B cell (primary cell): ENCODE measurements around the gene NMNAT3. TPM values are rescaled to one million over a fixed set of nuclear protein-coding genes. Genes with fewer than 3 reads are reported as not detected.

Source experiments
- ATAC-seq: fragments of 200-7000 bp; cut with Tn5 transposase; one replicate; pipeline ENCODE4 v1.10.0; 2021; ENCODE audit warnings: low read depth, mild to moderate bottlenecking, moderate number of reproducible peaks, moderate library complexity
- CTCF ChIA-PET: fragments of 350-600 bp; sonication (Branson Sonifier 250); formaldehyde crosslinking; loops from one replicate; lab custom pipeline; 2021; ENCODE audit warnings: antibody characterized with exemption, inconsistent platforms; lab: Charles Lee
- POLR2A ChIA-PET: fragments of 350-600 bp; sonication (Branson Sonifier 250); formaldehyde crosslinking; loops from one replicate; lab custom pipeline; 2021; ENCODE audit warnings: antibody characterized with exemption; lab: Charles Lee
- DNase-seq: peaks from one replicate; pipeline ENCODE4 v3.0.0; 2013
- H2AFZ ChIP-seq: 2 replicates; pipeline ENCODE4 v1.6.1; 2012; ENCODE audit warnings: mild to moderate bottlenecking, low read depth, low read length; ENCODE audit not compliant: insufficient read depth, poor library complexity, severe bottlenecking
- H3K27ac ChIP-seq, 2 donors: 1 replicate in 1 of 2; 2 replicates in 1 of 2; pipeline ENCODE4 v1.5.1; 2012 to 2013; ENCODE audit warnings: low read length in 2 of 2, mild to moderate bottlenecking in 2 of 2, moderate library complexity in 1 of 2
- H3K27me3 ChIP-seq, 4 experiments: fragments of 200-600 bp in 1 of 4; sonication (generic) in 1 of 4; replicated peaks in 1 of 4; 1 replicate in 2 of 4; 2 replicates in 2 of 4; pipeline versions ENCODE4 v1.6.1 to v1.7.0; 2013 to 2016; ENCODE audit warnings: low read length in 3 of 4, mild to moderate bottlenecking in 2 of 4, mixed read lengths in 1 of 4, moderate library complexity in 1 of 4; ENCODE audit not compliant: insufficient read depth in 4 of 4, control insufficient read depth in 3 of 4; ENCODE audit errors: control extremely low read depth in 1 of 4
- H3K36me3 ChIP-seq, 2 experiments: replicated peaks in 1 of 2; 1 replicate in 1 of 2; 2 replicates in 1 of 2; pipeline versions ENCODE4 v1.6.1 to v1.7.1; 2013; ENCODE audit warnings: low read length in 1 of 2; ENCODE audit not compliant: insufficient read depth in 2 of 2, control insufficient read depth in 1 of 2; ENCODE audit errors: control extremely low read depth in 1 of 2, extremely low read depth in 1 of 2
- H3K4me1 ChIP-seq, 2 donors: fragments of 200-600 bp in 1 of 2; sonication (generic) in 1 of 2; 1 replicate in 1 of 2; 2 replicates in 1 of 2; pipeline versions ENCODE4 v1.5.1 to v1.6.1; 2013 to 2017; ENCODE audit warnings: low read length in 2 of 2; ENCODE audit not compliant: control insufficient read depth in 2 of 2, insufficient read depth in 2 of 2
- H3K4me2 ChIP-seq: replicated peaks from 2 replicates; pipeline ENCODE3; 2012; ENCODE audit warnings: mild to moderate bottlenecking, low read depth, low read length; ENCODE audit not compliant: poor library complexity, severe bottlenecking
- H3K4me3 ChIP-seq, 5 experiments: fragments of 200-600 bp in 1 of 5; sonication (generic) in 1 of 5; 1 replicate in 3 of 5; 2 replicates in 2 of 5; pipeline versions ENCODE4 v1.5.1 to v1.7.0; 2011 to 2016; ENCODE audit warnings: low read length in 4 of 5, mild to moderate bottlenecking in 4 of 5, low read depth in 2 of 5, control low read depth in 1 of 5, moderate library complexity in 1 of 5; ENCODE audit not compliant: insufficient read depth in 1 of 5; ENCODE audit errors: control extremely low read depth in 1 of 5, extremely low read depth in 1 of 5
- H3K79me2 ChIP-seq: fragments of 200-600 bp; sonication (generic); one replicate; pipeline ENCODE4 v1.6.0; 2016; ENCODE audit warnings: low read length; ENCODE audit not compliant: control insufficient read depth, insufficient read depth
- H3K9ac ChIP-seq: fragments of 200-600 bp; sonication (generic); 2 replicates; pipeline ENCODE4 v1.6.1; 2017; ENCODE audit warnings: mild to moderate bottlenecking, low read length, moderate library complexity
- H3K9me3 ChIP-seq, 3 donors: one replicate each; pipeline versions ENCODE4 v1.6.1 to v1.7.1; 2013; ENCODE audit warnings: low read length in 2 of 3; ENCODE audit not compliant: control insufficient read depth in 2 of 3, insufficient read depth in 1 of 3; ENCODE audit errors: control extremely low read depth in 1 of 3
- H4K20me1 ChIP-seq: 2 replicates; pipeline ENCODE4 v1.6.0; 2012; ENCODE audit warnings: mild to moderate bottlenecking, low read length; ENCODE audit not compliant: insufficient read depth, control insufficient read depth, poor library complexity, severe bottlenecking
- H3K27ac Mint-ChIP-seq: one replicate; pipeline ENCODE4 v1.8.0; 2021; ENCODE audit warnings: mixed read lengths
- H3K27me3 Mint-ChIP-seq: one replicate; pipeline ENCODE4 v1.8.0; 2021; ENCODE audit warnings: mixed read lengths
- H3K4me1 Mint-ChIP-seq: one replicate; pipeline ENCODE4 v1.8.0; 2021; ENCODE audit warnings: mixed read lengths
- H3K4me3 Mint-ChIP-seq: one replicate; pipeline ENCODE4 v1.8.0; 2021; ENCODE audit warnings: mixed read lengths
- H3K9me3 Mint-ChIP-seq: one replicate; pipeline ENCODE4 v1.8.0; 2022; ENCODE audit warnings: mixed read lengths; ENCODE audit not compliant: insufficient read depth
- CTCF ChIP-seq: fragments of 200-600 bp; IDR thresholded peaks from one replicate; pipeline ENCODE4 v1.8.0; 2022; ENCODE audit warnings: antibody characterized with exemption, mild to moderate bottlenecking
- EZH2 ChIP-seq: IDR thresholded peaks from 2 replicates; pipeline ENCODE4 v1.6.1; 2012; ENCODE audit warnings: borderline replicate concordance, low read depth, mild to moderate bottlenecking, moderate library complexity, low read length; ENCODE audit not compliant: insufficient read depth, poor library complexity, severe bottlenecking
- WGBS: methylation state at CpG from one replicate; pipeline ENCODE4 v1.1.5; 2013; ENCODE audit warnings: missing lambda C conversion rate; ENCODE audit not compliant: insufficient coverage; 5-methylcytosine and 5-hydroxymethylcytosine counted together
- intact Hi-C: fragments of 100-400 bp; cut with micrococcal nuclease; formaldehyde crosslinking; loops from one replicate; pipeline ENCODE4 v1.10.0; 2022
- polyA plus RNA-seq: library from polyadenylated mRNA; depleted of rRNA; stranded (reverse); fragments of >200 nt; gene quantifications from 2 replicates; pipeline ENCODE4 v1.2.3, GENCODE V29; 2012
- total RNA-seq, 2 donors: library from RNA; stranded (reverse); fragments of 120-200 nt in 1 of 2; gene quantifications; 1 replicate in 1 of 2; 2 replicates in 1 of 2; pipeline versions ENCODE4 v1.2.3 to v1.2.4, GENCODE V29; 2013 to 2022

Gene NMNAT3
- total and polyA plus RNA-seq, 2 donors (not counting 1 experiment from before 2014, with no cell fraction given), result 1.9 to 3.3 TPM

- ChIA-PET CTCF (no interaction called here), POLR2A (no interaction called here)
- WGBS, result 97% methylated on average over 7 of the region's 7 CpGs
- Mint-ChIP-seq H3K27me3 (no peaks in the 10 kb centered on the region), H3K4me1 (no peaks in the 10 kb centered on the region), H3K4me3 (no peak overlapping the region), H3K9me3 (no peaks in the 10 kb centered on the region), H3K27ac (no peak overlapping the region)
- no peaks in the 10 kb centered on the region for H4K20me1 ChIP-seq
- no peak for ATAC-seq
- no peaks in the 10 kb centered on the region for H3K79me2 ChIP-seq
- no peak overlapping the region for H3K4me3 ChIP-seq
- DNase-seq, result no peak
- no peak overlapping the region for H3K4me2 ChIP-seq
- H3K36me3 ChIP-seq, result no peaks in the 10 kb centered on the region
- H3K4me1 ChIP-seq, result no peaks in the 10 kb centered on the region
- no peak overlapping the region for H3K27ac ChIP-seq
- H2AFZ ChIP-seq, result no peak overlapping the region
- TF ChIP-seq CTCF, result no peak
- TF ChIP-seq EZH2, result no peak
- intact Hi-C loops, result no loop called here
- no peaks in the 10 kb centered on the region for H3K9me3 ChIP-seq
- H3K9ac ChIP-seq, result no peak overlapping the region
- no peaks in the 10 kb centered on the region for H3K27me3 ChIP-seq
Observed at GRCh38 chr3:139578783-139579182, 99.0 kb downstream of the NMNAT3 start.

GRCh38 chr3:139577909-139578308 lies 99.9 kb downstream of the NMNAT3 start:
- Mint-ChIP-seq H3K27me3 (no peaks in the 10 kb centered on the region), H3K4me3 (no peak overlapping the region), H3K4me1 (no peaks in the 10 kb centered on the region), H3K27ac (no peak overlapping the region), H3K9me3 (no peaks in the 10 kb centered on the region)
- intact Hi-C loops, result no loop called here
- CTCF ChIA-PET, result no interaction called here
- no peaks in the 10 kb centered on the region for H4K20me1 ChIP-seq
- H3K36me3 ChIP-seq, result no peaks in the 10 kb centered on the region
- POLR2A ChIA-PET, result no interaction called here
- H3K79me2 ChIP-seq, result no peaks in the 10 kb centered on the region
- H2AFZ ChIP-seq, result no peak overlapping the region
- no peak overlapping the region for H3K4me3 ChIP-seq
- ATAC-seq (no peak), DNase-seq (no peak)
- no peaks in the 10 kb centered on the region for H3K9me3 ChIP-seq
- H3K27ac ChIP-seq, result no peak overlapping the region
- TF ChIP-seq CTCF, result no peak
- TF ChIP-seq EZH2, result no peak
- H3K4me2 ChIP-seq, result no peak overlapping the region
- no peak overlapping the region for H3K9ac ChIP-seq
- H3K4me1 ChIP-seq, result no peaks in the 10 kb centered on the region
- no peaks in the 10 kb centered on the region for H3K27me3 ChIP-seq
